ENCODE data around the gene CXXC5.

GRCh38 chr5:139668924-139669661 lies 20.9 kb downstream of the CXXC5 start:
- no peak for TF ChIP-seq CTCF (conservative IDR thresholded peaks at IDR 0.05; ENCODE audit: low read depth, low read length)
- TF ChIP-seq RAD21 (IDR thresholded peaks at IDR 0.05; ENCODE audit: low read length) = no peak
- no peak for TF ChIP-seq MAZ (IDR thresholded peaks at IDR 0.05; ENCODE audit: borderline replicate concordance, low read depth, low read length)
- TF ChIP-seq POLR2A (IDR thresholded peaks at IDR 0.05; ENCODE audit: low read depth, low read length) = no peak
- no peak for TF ChIP-seq MAFK (IDR thresholded peaks at IDR 0.05; ENCODE audit: low read depth, low read length)
- no peak for TF ChIP-seq USF2 (IDR thresholded peaks at IDR 0.05; ENCODE audit: low read depth, low read length)
- no peak for TF ChIP-seq CHD1 (IDR thresholded peaks at IDR 0.05; ENCODE audit: low read depth, low read length)
- TF ChIP-seq ELK1 (IDR thresholded peaks at IDR 0.05; ENCODE audit: borderline replicate concordance, low read depth, low read length) = no peak
- no peak for TF ChIP-seq CEBPB (IDR thresholded peaks at IDR 0.05; ENCODE audit: low read depth, low read length)
- TF ChIP-seq MXI1 (IDR thresholded peaks at IDR 0.05; ENCODE audit: borderline replicate concordance, low read depth, low read length) = no peak

Data from IMR-90 (cell line).